GM18526 (cell line): Measurements from ENCODE around the gene PRR27.

Source experiments
- POLR2A ChIP-seq: IDR thresholded peaks from 3 replicates; pipeline ENCODE4 v1.6.1; 2011; ENCODE audit not compliant: insufficient read length; ENCODE audit errors: extremely low read depth

The PRR27 gene

DNA sequence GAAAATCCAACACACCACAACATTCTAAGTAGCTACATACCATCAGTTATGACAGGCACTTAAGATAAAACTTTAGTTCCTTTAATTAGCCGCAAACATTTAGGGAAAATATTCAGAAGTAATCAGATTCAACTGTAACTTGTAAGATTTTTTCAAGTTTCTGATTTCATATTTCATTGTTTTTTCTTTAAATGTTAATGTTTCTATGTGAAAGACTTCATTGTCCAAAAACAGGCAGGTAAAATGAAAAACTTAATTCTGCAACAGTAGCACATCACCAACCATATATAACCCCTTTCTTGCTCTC, 29.9 kb downstream of the PRR27 start:
- no peak for TF ChIP-seq POLR2A

DNA sequence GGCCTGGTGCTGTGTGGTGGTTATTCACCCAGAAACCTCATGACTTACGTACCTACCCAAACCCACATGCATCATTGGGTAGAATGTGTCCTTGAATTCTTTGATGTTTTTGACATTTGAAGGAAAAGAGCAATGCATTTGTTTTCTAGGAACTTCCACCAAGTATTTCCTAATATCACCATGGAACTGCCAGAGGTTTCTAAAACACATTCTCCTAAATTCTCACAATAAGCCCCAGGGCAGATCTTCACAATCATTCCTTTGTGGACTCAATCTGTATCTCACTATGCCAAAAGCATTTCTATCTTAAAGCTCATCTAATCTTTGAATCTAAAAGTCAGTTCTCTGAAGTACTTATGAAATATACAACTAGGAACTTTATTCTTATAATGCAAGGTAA, 33.2 kb downstream of the PRR27 start:
- TF ChIP-seq POLR2A: no peak

DNA sequence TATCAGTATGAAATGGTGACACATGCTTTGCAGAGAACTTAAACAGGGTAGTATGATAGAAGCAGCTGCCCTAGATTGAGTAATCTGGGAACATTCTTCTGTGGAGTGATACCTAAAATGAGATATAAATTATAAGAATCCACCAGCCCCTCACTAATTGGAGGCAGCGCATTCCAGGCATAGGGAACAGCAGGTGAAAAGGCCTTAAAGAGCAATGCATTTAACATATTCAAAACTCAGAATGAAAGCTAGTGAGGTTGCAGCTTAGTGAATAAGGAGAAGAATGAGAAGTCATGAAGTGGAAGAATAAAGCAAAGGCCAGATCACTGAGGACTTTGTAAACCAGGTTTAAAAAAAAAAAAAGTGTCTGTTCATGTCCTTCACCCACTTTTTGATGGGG, 36.5 kb downstream of the PRR27 start:
- TF ChIP-seq POLR2A: no peak

DNA sequence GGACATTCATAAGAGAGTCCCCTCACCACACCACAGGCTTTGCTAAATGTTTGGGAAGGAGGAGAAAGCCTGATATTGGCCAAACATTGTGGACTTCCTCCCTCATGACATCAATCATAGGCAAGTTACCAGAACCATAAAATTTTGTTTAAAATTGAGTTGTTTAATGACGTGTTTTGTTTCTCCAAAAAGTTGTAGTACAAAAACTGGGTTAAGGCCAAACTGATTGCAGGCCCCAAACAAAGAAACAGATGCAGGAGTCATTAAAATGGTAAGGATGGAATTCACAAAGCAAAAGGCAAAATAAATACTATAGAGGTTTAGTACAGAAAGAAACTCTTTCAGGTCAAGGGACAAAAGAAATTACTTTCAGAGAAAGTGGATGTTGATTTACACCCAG, 37.6 kb downstream of the PRR27 start:
- no peak for TF ChIP-seq POLR2A

DNA sequence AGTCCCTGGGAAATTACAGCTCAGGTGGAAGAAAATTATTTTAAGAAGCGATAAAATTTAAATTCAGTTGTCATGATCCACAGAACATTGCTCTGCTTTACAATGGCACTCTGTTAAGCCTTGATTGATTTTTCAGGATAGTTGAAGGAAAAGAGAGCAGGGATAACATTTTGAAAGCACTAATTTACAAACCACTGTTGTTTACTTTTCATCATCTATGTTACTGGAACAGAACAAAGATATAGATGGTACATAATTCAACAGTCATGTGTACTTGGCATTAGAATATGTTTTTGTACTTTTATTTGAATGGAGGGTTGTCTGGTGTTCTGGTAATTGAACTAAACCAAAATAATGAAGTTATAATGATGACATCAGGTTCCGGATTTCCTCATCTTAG, 38.9 kb downstream of the PRR27 start:
- TF ChIP-seq POLR2A: no peak

DNA sequence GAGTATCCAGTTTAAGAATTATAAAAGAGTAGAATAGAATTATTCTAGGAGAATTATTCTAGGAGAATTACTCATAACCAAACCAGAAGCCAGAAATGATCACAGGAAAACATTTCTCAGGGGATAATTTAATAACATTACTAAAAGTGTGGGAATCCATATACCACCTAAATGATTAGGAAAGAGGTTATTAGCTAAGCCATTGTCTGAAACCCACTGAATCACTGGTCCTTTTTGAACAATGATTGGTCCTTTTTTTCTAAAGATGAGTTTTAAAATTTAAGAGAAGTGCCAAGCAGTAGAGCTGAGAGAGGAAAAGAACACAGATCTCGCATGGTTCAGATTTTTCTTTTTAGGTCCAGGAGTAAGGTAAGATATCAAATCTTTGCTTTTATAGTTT, 41.4 kb downstream of the PRR27 start, which contains the start of gene ODAM:
Gene ODAM (plus strand): TSS at position 301 of the 400 bp plus-strand sequence. CDS start 819 bp downstream, outside the sequence.
- no peak for TF ChIP-seq POLR2A

- no peak for TF ChIP-seq POLR2A
These were observed 42.8 kb downstream of the PRR27 start for GRCh38 chr4:70196857-70197256.

DNA sequence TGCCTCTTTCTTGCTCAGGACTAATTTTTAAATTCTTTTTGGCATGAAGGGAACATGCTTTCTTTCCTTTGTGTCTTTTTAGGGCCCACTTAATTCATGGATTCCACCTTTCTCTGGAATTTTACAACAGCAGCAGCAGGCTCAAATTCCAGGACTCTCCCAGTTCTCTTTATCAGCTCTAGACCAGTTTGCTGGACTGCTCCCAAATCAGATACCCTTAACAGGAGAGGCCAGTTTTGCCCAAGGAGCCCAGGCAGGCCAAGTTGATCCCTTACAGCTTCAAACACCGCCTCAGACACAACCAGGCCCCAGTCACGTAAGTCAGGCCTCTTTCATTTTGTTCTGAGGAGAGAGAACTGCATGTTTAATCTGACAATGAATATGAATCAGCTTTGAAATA, 43.8 kb downstream of the PRR27 start:
- no peak for TF ChIP-seq POLR2A

DNA sequence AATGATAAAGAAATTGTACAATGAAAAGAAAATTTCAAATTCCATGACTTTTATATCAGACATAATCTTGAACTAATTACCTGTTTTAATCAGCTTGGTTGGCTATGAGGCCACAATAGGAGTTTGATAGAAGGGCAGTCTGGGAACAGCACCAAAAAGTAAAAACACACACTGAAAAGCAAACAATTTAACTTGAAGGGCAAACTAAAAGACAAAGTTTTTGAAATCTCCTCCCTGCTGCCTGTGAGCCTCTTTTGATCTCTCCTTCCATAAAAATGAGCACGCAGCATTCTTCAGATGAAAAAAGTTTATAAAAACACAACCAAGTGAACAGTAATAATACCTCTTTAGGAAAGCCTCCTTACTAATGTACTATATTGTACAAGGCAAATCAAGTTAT, 49.6 kb downstream of the PRR27 start:
- no peak for TF ChIP-seq POLR2A
